ENCODE results near the gene RAB3C. TPM values are rescaled to one million over a fixed set of nuclear protein-coding genes. Genes with fewer than 3 reads are reported as not detected.
"Not testable (repeated sequence)": the region's sequence is repeated elsewhere in the genome, so short reads cannot be mapped to it uniquely, and the experiment has no call there.

RAB3C gene
- total RNA-seq, 1 donor from 2014 or later: 3.0 TPM

GRCh38 chr5:58708456-58708855, 125.6 kb downstream of the RAB3C start:
- TF ChIP-seq CTCF (IDR thresholded peaks at IDR 0.05): no peak
- Histone ChIP-seq H3K36me3 (no peaks in the 10 kb centered on the region), H3K4me1 (no peaks in the 10 kb centered on the region), H3K27me3 (no peaks in the 10 kb centered on the region), H3K27ac (no peak overlapping the region), H3K9me3 (no peaks in the 10 kb centered on the region), H3K4me3 (no peak overlapping the region)
- DNase-seq (ENCODE audit: low spot score in 2 of 2): no peak
- intact Hi-C loops (cut with DNase I): no loop called here

DNA sequence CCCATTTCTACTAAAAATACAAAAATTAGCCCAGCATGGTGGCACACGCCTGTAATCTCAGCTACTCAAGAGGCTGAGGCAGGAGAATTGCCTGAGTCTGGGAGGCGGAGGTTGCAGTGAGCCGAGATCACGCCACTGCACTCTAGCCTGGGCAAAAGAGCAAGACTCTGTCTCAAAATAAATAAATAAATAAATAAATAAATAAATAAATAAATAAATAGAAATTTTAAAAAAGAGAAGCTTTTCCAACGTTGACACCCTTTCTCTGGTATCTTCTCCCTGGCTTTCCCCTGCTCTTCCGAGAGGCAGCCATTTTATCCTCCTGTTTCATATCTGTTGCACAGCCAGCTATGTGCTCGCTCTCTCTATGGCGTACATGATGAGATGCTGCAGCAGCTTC, 127.5 kb downstream of the RAB3C start:
- H3K4me1 ChIP-seq; H3K27ac ChIP-seq; H3K4me3 ChIP-seq; H3K9me3 ChIP-seq; H3K36me3 ChIP-seq; H3K27me3 ChIP-seq; intact Hi-C loops (cut with DNase I); DNase-seq (ENCODE audit: low spot score in 2 of 2): not testable (repeated sequence)

GRCh38 chr5:58710871-58711270, 128.0 kb downstream of the RAB3C start:
- Histone ChIP-seq H3K36me3 (no peaks in the 10 kb centered on the region), H3K9me3 (no peaks in the 10 kb centered on the region), H3K4me3 (no peak overlapping the region), H3K27ac (no peak overlapping the region), H3K4me1 (no peaks in the 10 kb centered on the region), H3K27me3 (no peaks in the 10 kb centered on the region)
- no peak for DNase-seq (ENCODE audit: low spot score in 2 of 2)
- intact Hi-C loops (cut with DNase I): no loop called here
- no peak for TF ChIP-seq CTCF (IDR thresholded peaks at IDR 0.05)

- Histone ChIP-seq H3K27ac (no peak overlapping the region), H3K4me1 (no peaks in the 10 kb centered on the region)
- intact Hi-C loops (cut with DNase I): no loop called here
Observed at GRCh38 chr5:58711965-58712364, 129.1 kb downstream of the RAB3C start.

GRCh38 chr5:58714046-58714445, 131.2 kb downstream of the RAB3C start:
- intact Hi-C loops (cut with DNase I): no loop called here
- Histone ChIP-seq H3K9me3 (no peaks in the 10 kb centered on the region), H3K27ac (no peak overlapping the region), H3K4me1 (no peaks in the 10 kb centered on the region), H3K4me3 (no peak overlapping the region), H3K27me3 (no peaks in the 10 kb centered on the region), H3K36me3 (no peaks in the 10 kb centered on the region)
- TF ChIP-seq CTCF (IDR thresholded peaks at IDR 0.05): no peak
- DNase-seq (ENCODE audit: low spot score in 2 of 2): no peak

More at GRCh38 chr5:58711965-58712364, 129.1 kb downstream of the RAB3C start:
- no peaks in the 10 kb centered on the region for H3K9me3 ChIP-seq
- no peaks in the 10 kb centered on the region for H3K27me3 ChIP-seq
- no peak overlapping the region for H3K4me3 ChIP-seq
- TF ChIP-seq CTCF (IDR thresholded peaks at IDR 0.05): no peak
- no peaks in the 10 kb centered on the region for H3K36me3 ChIP-seq
- DNase-seq (ENCODE audit: low spot score in 2 of 2): no peak

GRCh38 chr5:58715997-58716656, 133.3 kb downstream of the RAB3C start:
- Histone ChIP-seq H3K27me3 (no peaks in the 10 kb centered on the region), H3K4me1 (no peaks in the 10 kb centered on the region), H3K36me3 (no peaks in the 10 kb centered on the region), H3K27ac (no peak overlapping the region), H3K9me3 (no peaks in the 10 kb centered on the region), H3K4me3 (no peak overlapping the region)
- intact Hi-C loops (cut with DNase I): no loop called here
- no peak for TF ChIP-seq CTCF (IDR thresholded peaks at IDR 0.05)
- DNase-seq (ENCODE audit: low spot score in 2 of 2): no peak
